HG03354 (cell line): ENCODE measurements around the gene NMB.
"Not testable (repeated sequence)": the region's sequence is repeated elsewhere in the genome, so short reads cannot be mapped to it uniquely, and the experiment has no call there.

ENCODE experiments used
- ATAC-seq: cut with Tn5 transposase; IDR thresholded peaks from one replicate; pipeline ENCODE4 v1.9.1; 2021; ENCODE audit warnings: mild to moderate bottlenecking; ENCODE audit not compliant: unreplicated experiment, poor library complexity, severe bottlenecking

Gene NMB

GRCh38 chr15:84658080-84658787 lies at the start of gene NMB:
NMB (minus strand) TSS chr15:84658199; CDS start chr15:84658152, 47 bp downstream.
- ATAC-seq, result peak; percentile 69

- no peak for ATAC-seq
These were observed 45.8 kb upstream of the NMB start for GRCh38 chr15:84703808-84704207.

- no peak for ATAC-seq
These were observed 45.0 kb upstream of the NMB start for GRCh38 chr15:84702961-84703482.

- no peak for ATAC-seq
These were observed 41.7 kb upstream of the NMB start for GRCh38 chr15:84699538-84700191.

- ATAC-seq, result no peak
These were observed 39.4 kb upstream of the NMB start for GRCh38 chr15:84697236-84697990.

GRCh38 chr15:84696757-84697156 lies 38.8 kb upstream of the NMB start:
- ATAC-seq, result no peak

GRCh38 chr15:84690342-84690741 lies 32.3 kb upstream of the NMB start:
- ATAC-seq, result no peak

GRCh38 chr15:84689858-84690257 lies 31.9 kb upstream of the NMB start:
- no peak for ATAC-seq

- not testable (repeated sequence) for ATAC-seq
These were observed 28.4 kb upstream of the NMB start for GRCh38 chr15:84686446-84686845.

GRCh38 chr15:84685304-84685703 lies 27.3 kb upstream of the NMB start:
- no peak for ATAC-seq

- ATAC-seq, result no peak
These were observed 26.1 kb upstream of the NMB start for GRCh38 chr15:84684092-84684491.

GRCh38 chr15:84681831-84682230 lies 23.8 kb upstream of the NMB start:
- ATAC-seq, result no peak

GRCh38 chr15:84671211-84671610 lies 13.2 kb upstream of the NMB start:
- no peak for ATAC-seq

GRCh38 chr15:84669726-84670125 lies 11.7 kb upstream of the NMB start:
- no peak for ATAC-seq

GRCh38 chr15:84668221-84668982 lies 10.4 kb upstream of the NMB start:
- no peak for ATAC-seq

- ATAC-seq, result no peak
These were observed 8.4 kb upstream of the NMB start for GRCh38 chr15:84666373-84666772.

GRCh38 chr15:84661001-84661400 lies 3.0 kb upstream of the NMB start:
- no peak for ATAC-seq

GRCh38 chr15:84659904-84660781 lies 2.1 kb upstream of the NMB start:
- ATAC-seq, result no peak
